Mesendoderm (in vitro differentiated cells): ENCODE results near the gene CPNE7.
"Not testable (repeated sequence)": the region's sequence is repeated elsewhere in the genome, so short reads cannot be mapped to it uniquely, and the experiment has no call there.

ENCODE experiments used
- DNase-seq: peaks from one replicate; pipeline ENCODE4 v3.0.0; 2013
- H2AK5ac ChIP-seq: 2 replicates; pipeline ENCODE4 v1.6.1; 2013; ENCODE audit warnings: low read length, inconsistent platforms
- H2BK120ac ChIP-seq: 2 replicates; pipeline ENCODE4 v1.6.1; 2013; ENCODE audit warnings: low read depth, mild to moderate bottlenecking, low read length, moderate library complexity, mixed read lengths
- H2BK15ac ChIP-seq: replicated peaks from 2 replicates; pipeline ENCODE4 v1.6.1; 2013; ENCODE audit warnings: low read depth, mild to moderate bottlenecking, moderate library complexity
- H2BK5ac ChIP-seq: 2 replicates; pipeline ENCODE4 v1.6.1; 2013; ENCODE audit warnings: low read length, inconsistent platforms
- H3K18ac ChIP-seq: 2 replicates; pipeline ENCODE4 v1.6.1; 2013; ENCODE audit warnings: mild to moderate bottlenecking, low read length, mixed read lengths
- H3K23ac ChIP-seq: one replicate; pipeline ENCODE4 v1.6.1; 2013; ENCODE audit warnings: low read length
- H3K27ac ChIP-seq: 2 replicates; pipeline ENCODE4 v1.5.1; 2013; ENCODE audit warnings: low read depth, mild to moderate bottlenecking, inconsistent platforms, low read length, moderate library complexity
- H3K27me3 ChIP-seq: 2 replicates; pipeline ENCODE4 v1.6.1; 2013; ENCODE audit warnings: low read length, control low read depth, mild to moderate bottlenecking, inconsistent platforms; ENCODE audit not compliant: insufficient read depth, poor library complexity
- H3K36me3 ChIP-seq: 2 replicates; pipeline ENCODE4 v1.6.1; 2013; ENCODE audit warnings: low read length, inconsistent platforms; ENCODE audit not compliant: control insufficient read depth, insufficient read depth
- H3K4ac ChIP-seq: one replicate; pipeline ENCODE4 v1.6.1; 2013; ENCODE audit warnings: low read depth, mild to moderate bottlenecking, low read length, moderate library complexity
- H3K4me1 ChIP-seq: 2 replicates; pipeline ENCODE4 v1.6.1; 2013; ENCODE audit warnings: low read depth, low read length, inconsistent platforms; ENCODE audit not compliant: control insufficient read depth
- H3K4me2 ChIP-seq: 2 replicates; pipeline ENCODE4 v1.6.1; 2013; ENCODE audit warnings: low read length
- H3K4me3 ChIP-seq: 2 replicates; pipeline ENCODE4 v1.5.1; 2013; ENCODE audit warnings: mild to moderate bottlenecking, low read length
- H3K56ac ChIP-seq: one replicate; pipeline ENCODE4 v1.6.1; 2013; ENCODE audit warnings: low read length
- H3K79me1 ChIP-seq: 2 replicates; pipeline ENCODE4 v1.6.1; 2013; ENCODE audit warnings: low read length, inconsistent platforms
- H3K79me2 ChIP-seq: 2 replicates; pipeline ENCODE4 v1.6.1; 2013; ENCODE audit warnings: mild to moderate bottlenecking, low read length; ENCODE audit not compliant: control insufficient read depth, insufficient read depth
- H3K9ac ChIP-seq: 2 replicates; pipeline ENCODE4 v1.6.1; 2013; ENCODE audit warnings: low read length, inconsistent platforms
- H4K5ac ChIP-seq: one replicate; pipeline ENCODE4 v1.6.1; 2013; ENCODE audit warnings: low read length
- H4K8ac ChIP-seq: one replicate; pipeline ENCODE4 v1.6.1; 2013; ENCODE audit warnings: low read depth, mild to moderate bottlenecking, control low read depth, low read length, moderate library complexity
- WGBS: extraction: QIAGEN DNeasy Blood & Tissue Kit; methylation state at CpG from one replicate; pipeline ENCODE4 v1.1.7; 2013; ENCODE audit warnings: low lambda C conversion rate, missing lambda C conversion rate; ENCODE audit not compliant: insufficient coverage; ENCODE audit errors: extremely low coverage; 5-methylcytosine and 5-hydroxymethylcytosine counted together

CPNE7 gene

GRCh38 chr16:89629827-89630610 lies 54.5 kb downstream of the CPNE7 start:
- H2BK15ac ChIP-seq = no peak overlapping the region
- H3K4ac ChIP-seq = no peak overlapping the region
- DNase-seq = no peak
- no peak overlapping the region for H3K4me2 ChIP-seq
- H3K27me3 ChIP-seq = no peaks in the 10 kb centered on the region
- no peaks in the 10 kb centered on the region for H3K79me1 ChIP-seq
- no peaks in the 10 kb centered on the region for H3K36me3 ChIP-seq
- H3K4me1 ChIP-seq = no peaks in the 10 kb centered on the region
- H2AK5ac ChIP-seq = no peak overlapping the region
- no peaks in the 10 kb centered on the region for H3K79me2 ChIP-seq
- no peak overlapping the region for H2BK5ac ChIP-seq
- H3K23ac ChIP-seq = no peak overlapping the region
- H3K18ac ChIP-seq = no peak overlapping the region
- no peak overlapping the region for H3K56ac ChIP-seq
- no peak overlapping the region for H4K8ac ChIP-seq
- H3K4me3 ChIP-seq = no peak overlapping the region
- H3K9ac ChIP-seq = no peak overlapping the region
- H4K5ac ChIP-seq = no peak overlapping the region
- WGBS = no CpG with 5 or more reads among the region's 17 CpGs
- no peak overlapping the region for H2BK120ac ChIP-seq
- H3K27ac ChIP-seq = no peak overlapping the region

GRCh38 chr16:89633064-89633631 lies 57.6 kb downstream of the CPNE7 start:
- no peaks in the 10 kb centered on the region for H3K79me1 ChIP-seq

GRCh38 chr16:89634463-89635385 lies 59.2 kb downstream of the CPNE7 start:
- not testable (repeated sequence) for H3K18ac ChIP-seq, H3K9ac ChIP-seq, H3K79me1 ChIP-seq, H2BK120ac ChIP-seq, H4K5ac ChIP-seq, H3K23ac ChIP-seq, H3K56ac ChIP-seq, H3K79me2 ChIP-seq, DNase-seq, H3K36me3 ChIP-seq, H2BK15ac ChIP-seq, H4K8ac ChIP-seq, H3K27me3 ChIP-seq, H2BK5ac ChIP-seq, H3K4me1 ChIP-seq, H3K27ac ChIP-seq, H3K4ac ChIP-seq, H3K4me2 ChIP-seq, H2AK5ac ChIP-seq, H3K4me3 ChIP-seq
- WGBS = 100% methylated on average over 1 of the region's 2 CpGs

More at GRCh38 chr16:89633064-89633631, 57.6 kb downstream of the CPNE7 start:
- H3K27ac ChIP-seq = no peak overlapping the region
- no peak overlapping the region for H3K9ac ChIP-seq
- H2BK120ac ChIP-seq = no peak overlapping the region
- no peak overlapping the region for H4K8ac ChIP-seq
- no peaks in the 10 kb centered on the region for H3K79me2 ChIP-seq
- no peak for DNase-seq
- no peak overlapping the region for H3K4me2 ChIP-seq
- H3K56ac ChIP-seq = no peak overlapping the region
- H3K27me3 ChIP-seq = no peaks in the 10 kb centered on the region
- H3K36me3 ChIP-seq = no peaks in the 10 kb centered on the region
- no peak overlapping the region for H2AK5ac ChIP-seq
- H3K18ac ChIP-seq = no peak overlapping the region
- H3K4me3 ChIP-seq = no peak overlapping the region
- no peak overlapping the region for H2BK15ac ChIP-seq
- no CpG with 5 or more reads among the region's 19 CpGs for WGBS
- no peak overlapping the region for H3K23ac ChIP-seq
- H3K4ac ChIP-seq = no peak overlapping the region
- H2BK5ac ChIP-seq = no peak overlapping the region
- no peaks in the 10 kb centered on the region for H3K4me1 ChIP-seq
- no peak overlapping the region for H4K5ac ChIP-seq

GRCh38 chr16:89636663-89637062 lies 61.1 kb downstream of the CPNE7 start:
- Histone ChIP-seq H3K27me3 (no peaks in the 10 kb centered on the region), H3K79me1 (no peaks in the 10 kb centered on the region), H2AK5ac (no peak overlapping the region), H3K23ac (no peak overlapping the region), H3K56ac (no peak overlapping the region), H3K27ac (no peak overlapping the region), H2BK5ac (no peak overlapping the region), H3K36me3 (no peaks in the 10 kb centered on the region), H3K4me1 (no peaks in the 10 kb centered on the region), H4K5ac (no peak overlapping the region), H2BK15ac (no peak overlapping the region), H3K4ac (no peak overlapping the region), H3K4me3 (no peak overlapping the region), H3K4me2 (no peak overlapping the region), H3K9ac (no peak overlapping the region), H3K79me2 (no peaks in the 10 kb centered on the region), H2BK120ac (no peak overlapping the region), H4K8ac (no peak overlapping the region), H3K18ac (no peak overlapping the region)
- WGBS = no CpG with 5 or more reads among the region's 12 CpGs
- no peak for DNase-seq

GRCh38 chr16:89637379-89637778 lies 61.8 kb downstream of the CPNE7 start:
- Histone ChIP-seq H3K4me3 (no peak overlapping the region), H3K79me1 (no peaks in the 10 kb centered on the region), H3K4ac (no peak overlapping the region), H3K23ac (no peak overlapping the region), H4K8ac (no peak overlapping the region), H2BK120ac (no peak overlapping the region), H3K36me3 (no peaks in the 10 kb centered on the region), H2AK5ac (no peak overlapping the region), H3K4me2 (no peak overlapping the region), H2BK15ac (no peak overlapping the region), H2BK5ac (no peak overlapping the region), H3K9ac (no peak overlapping the region), H3K27me3 (no peaks in the 10 kb centered on the region), H4K5ac (no peak overlapping the region), H3K79me2 (no peaks in the 10 kb centered on the region), H3K18ac (no peak overlapping the region), H3K56ac (no peak overlapping the region), H3K4me1 (no peaks in the 10 kb centered on the region), H3K27ac (no peak overlapping the region)
- DNase-seq = no peak
- WGBS = no CpG with 5 or more reads among the region's 10 CpGs
